ENCODE results near the gene TOM1. TPM values are rescaled to one million over a fixed set of nuclear protein-coding genes. Genes with fewer than 3 reads are reported as not detected.

Gene TOM1
- total and polyA plus RNA-seq, 3 donors from 2014 or later = 65.7 to 68.0 (median 66.2) TPM

DNA sequence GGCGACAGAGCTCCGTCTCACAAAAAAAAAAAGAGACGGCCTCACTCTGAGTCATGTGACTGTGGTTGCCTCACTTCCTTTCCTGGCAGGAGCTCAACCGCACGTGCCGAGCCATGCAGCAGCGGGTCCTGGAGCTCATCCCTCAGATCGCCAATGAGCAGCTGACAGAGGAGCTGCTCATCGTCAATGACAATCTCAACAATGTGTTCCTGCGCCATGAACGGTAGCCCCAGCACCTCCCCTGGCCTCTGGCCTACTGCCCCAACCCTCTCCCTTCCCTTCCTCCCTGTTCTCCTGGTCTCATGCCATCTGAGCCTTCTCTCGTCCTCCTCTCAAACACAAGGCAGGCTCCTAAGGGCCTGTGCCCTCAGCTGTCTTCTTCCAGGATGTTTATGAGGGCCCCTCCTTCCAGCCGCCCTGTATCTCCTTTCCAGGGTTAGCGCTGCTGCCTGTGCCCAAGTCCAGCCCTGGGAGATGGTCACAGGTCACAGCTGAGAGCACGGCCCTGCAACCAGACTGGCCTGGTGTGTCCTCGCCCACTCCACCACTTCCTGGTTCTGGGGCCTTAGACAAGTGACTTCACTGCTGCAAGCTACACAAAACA lies 30.7 kb downstream of the TOM1 start:
- Histone ChIP-seq H3K4me1 (peaks cover 3% of the 10 kb centered on the region), H3K27ac (peak overlapping the region; percentile 7 to 61), H3K9me3 (no peaks in the 10 kb centered on the region), H3K36me3 (ENCODE audit: low read depth, missing control alignments) (no peaks in the 10 kb centered on the region), H3K4me3 (no peak overlapping the region), H3K27me3 (no peaks in the 10 kb centered on the region)
- DNase-seq = peak; percentile 78
- TF ChIP-seq, protein P1, sequence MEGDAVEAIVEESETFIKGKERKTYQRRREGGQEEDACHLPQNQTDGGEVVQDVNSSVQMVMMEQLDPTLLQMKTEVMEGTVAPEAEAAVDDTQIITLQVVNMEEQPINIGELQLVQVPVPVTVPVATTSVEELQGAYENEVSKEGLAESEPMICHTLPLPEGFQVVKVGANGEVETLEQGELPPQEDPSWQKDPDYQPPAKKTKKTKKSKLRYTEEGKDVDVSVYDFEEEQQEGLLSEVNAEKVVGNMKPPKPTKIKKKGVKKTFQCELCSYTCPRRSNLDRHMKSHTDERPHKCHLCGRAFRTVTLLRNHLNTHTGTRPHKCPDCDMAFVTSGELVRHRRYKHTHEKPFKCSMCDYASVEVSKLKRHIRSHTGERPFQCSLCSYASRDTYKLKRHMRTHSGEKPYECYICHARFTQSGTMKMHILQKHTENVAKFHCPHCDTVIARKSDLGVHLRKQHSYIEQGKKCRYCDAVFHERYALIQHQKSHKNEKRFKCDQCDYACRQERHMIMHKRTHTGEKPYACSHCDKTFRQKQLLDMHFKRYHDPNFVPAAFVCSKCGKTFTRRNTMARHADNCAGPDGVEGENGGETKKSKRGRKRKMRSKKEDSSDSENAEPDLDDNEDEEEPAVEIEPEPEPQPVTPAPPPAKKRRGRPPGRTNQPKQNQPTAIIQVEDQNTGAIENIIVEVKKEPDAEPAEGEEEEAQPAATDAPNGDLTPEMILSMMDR (IDR thresholded peaks at IDR 0.05) = no peak
- TF ChIP-seq POLR2A (IDR thresholded peaks at IDR 0.05) = no peak
- WGBS, 2 donors = 53 to 65% methylated on average over 15 to 16 of the region's 16 CpGs
- intact Hi-C loops (cut with DNase I; ENCODE audit: low total_unique reads) = no loop called here

DNA sequence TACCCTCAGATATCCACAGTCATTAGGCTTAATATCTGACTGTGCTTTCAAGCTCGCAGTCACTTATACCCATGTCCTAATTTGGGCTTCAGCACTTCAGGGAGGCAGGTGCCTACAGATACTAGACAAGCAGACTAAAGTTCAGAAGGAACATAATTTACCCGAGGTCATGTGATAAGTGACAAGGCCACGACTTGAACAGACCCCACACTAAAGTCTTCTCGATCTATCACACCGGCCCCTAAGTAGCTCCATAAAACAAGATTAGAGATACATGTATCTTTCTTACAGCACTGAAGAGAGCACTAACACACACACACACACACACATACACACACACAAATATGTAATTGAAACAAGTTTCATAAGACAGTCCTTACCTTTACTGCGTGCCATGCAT lies 32.6 kb downstream of the TOM1 start:
- WGBS, 2 donors = 67 to 74% methylated on average over 6 of the region's 6 CpGs
- no peak for DNase-seq
- no peak overlapping the region for H3K27ac ChIP-seq
- H3K9me3 ChIP-seq = no peaks in the 10 kb centered on the region
- no peaks in the 10 kb centered on the region for H3K36me3 ChIP-seq (ENCODE audit: low read depth, missing control alignments)
- TF ChIP-seq, protein P1 (IDR thresholded peaks at IDR 0.05) = no peak
- TF ChIP-seq POLR2A (IDR thresholded peaks at IDR 0.05) = no peak
- no peak overlapping the region for H3K4me3 ChIP-seq
- H3K4me1 ChIP-seq = peaks cover 13% of the 10 kb centered on the region
- H3K27me3 ChIP-seq = no peaks in the 10 kb centered on the region
- intact Hi-C loops (cut with DNase I; ENCODE audit: low total_unique reads) = no loop called here

GRCh38 chr22:35333220-35333619 lies 33.5 kb downstream of the TOM1 start:
- Histone ChIP-seq H3K27ac (no peak overlapping the region), H3K36me3 (ENCODE audit: low read depth, missing control alignments) (no peaks in the 10 kb centered on the region), H3K9me3 (no peaks in the 10 kb centered on the region), H3K27me3 (no peaks in the 10 kb centered on the region), H3K4me1 (peaks cover 13% of the 10 kb centered on the region), H3K4me3 (no peak overlapping the region)
- TF ChIP-seq POLR2A (IDR thresholded peaks at IDR 0.05) = no peak
- TF ChIP-seq, protein P1 (IDR thresholded peaks at IDR 0.05) = no peak
- intact Hi-C loops (cut with DNase I; ENCODE audit: low total_unique reads) = no loop called here
- 93% methylated on average over 7 of the region's 7 CpGs; no CpG with 5 or more reads in 1 of the 2 donors for WGBS, 2 donors
- no peak for DNase-seq

DNA sequence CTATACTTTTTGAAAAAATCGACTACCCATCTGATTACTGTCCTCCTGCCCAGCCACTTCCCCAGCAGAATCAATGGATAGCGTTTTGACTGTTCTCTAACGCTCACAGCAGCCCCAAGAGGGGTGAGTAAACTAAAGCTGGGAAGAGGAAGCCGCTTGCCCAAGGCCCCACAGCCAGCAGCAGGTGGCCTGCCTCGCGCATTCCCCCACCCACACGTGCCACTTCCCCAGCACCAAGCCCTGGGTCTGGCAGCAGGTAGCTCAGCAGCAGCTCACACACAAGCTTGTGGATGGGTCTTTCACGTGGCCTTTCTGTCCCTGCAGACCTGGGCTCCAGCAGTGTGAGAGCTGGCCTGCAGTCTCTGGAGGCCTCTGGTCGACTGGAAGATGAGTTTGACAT lies 34.3 kb downstream of the TOM1 start:
- WGBS, 2 donors = 76 to 77% methylated on average over 3 to 9 of the region's 9 CpGs
- Histone ChIP-seq H3K4me1 (peaks cover 13% of the 10 kb centered on the region), H3K4me3 (no peak overlapping the region), H3K36me3 (ENCODE audit: low read depth, missing control alignments) (no peaks in the 10 kb centered on the region), H3K9me3 (no peaks in the 10 kb centered on the region), H3K27ac (no peak overlapping the region), H3K27me3 (no peaks in the 10 kb centered on the region)
- TF ChIP-seq POLR2A (IDR thresholded peaks at IDR 0.05) = no peak
- TF ChIP-seq, protein P1 (IDR thresholded peaks at IDR 0.05) = no peak
- intact Hi-C loops (cut with DNase I; ENCODE audit: low total_unique reads) = no loop called here
- DNase-seq = no peak

- Histone ChIP-seq H3K4me3 (no peak overlapping the region), H3K27me3 (no peaks in the 10 kb centered on the region), H3K27ac (no peak overlapping the region), H3K9me3 (no peaks in the 10 kb centered on the region), H3K4me1 (peaks cover 10% of the 10 kb centered on the region), H3K36me3 (ENCODE audit: low read depth, missing control alignments) (no peaks in the 10 kb centered on the region)
- TF ChIP-seq POLR2A (IDR thresholded peaks at IDR 0.05) = no peak
- TF ChIP-seq, protein P1 (IDR thresholded peaks at IDR 0.05) = no peak
- 85 to 88% methylated on average over 4 to 7 of the region's 7 CpGs for WGBS, 2 donors
- intact Hi-C loops (cut with DNase I; ENCODE audit: low total_unique reads) = no loop called here
- DNase-seq = no peak
Measured at GRCh38 chr22:35335468-35335867, 35.8 kb downstream of the TOM1 start.

All from testis (tissue), 3 donors.